ENCODE results near the gene LGALS3BP. TPM values are rescaled to one million over a fixed set of nuclear protein-coding genes. Genes with fewer than 3 reads are reported as not detected.

Gene LGALS3BP
- total and polyA plus RNA-seq, 2 of the 13 experiments (the other 11 are each of a cell fraction or from before 2014, with no cell fraction given), result 137 to 332 TPM

DNA sequence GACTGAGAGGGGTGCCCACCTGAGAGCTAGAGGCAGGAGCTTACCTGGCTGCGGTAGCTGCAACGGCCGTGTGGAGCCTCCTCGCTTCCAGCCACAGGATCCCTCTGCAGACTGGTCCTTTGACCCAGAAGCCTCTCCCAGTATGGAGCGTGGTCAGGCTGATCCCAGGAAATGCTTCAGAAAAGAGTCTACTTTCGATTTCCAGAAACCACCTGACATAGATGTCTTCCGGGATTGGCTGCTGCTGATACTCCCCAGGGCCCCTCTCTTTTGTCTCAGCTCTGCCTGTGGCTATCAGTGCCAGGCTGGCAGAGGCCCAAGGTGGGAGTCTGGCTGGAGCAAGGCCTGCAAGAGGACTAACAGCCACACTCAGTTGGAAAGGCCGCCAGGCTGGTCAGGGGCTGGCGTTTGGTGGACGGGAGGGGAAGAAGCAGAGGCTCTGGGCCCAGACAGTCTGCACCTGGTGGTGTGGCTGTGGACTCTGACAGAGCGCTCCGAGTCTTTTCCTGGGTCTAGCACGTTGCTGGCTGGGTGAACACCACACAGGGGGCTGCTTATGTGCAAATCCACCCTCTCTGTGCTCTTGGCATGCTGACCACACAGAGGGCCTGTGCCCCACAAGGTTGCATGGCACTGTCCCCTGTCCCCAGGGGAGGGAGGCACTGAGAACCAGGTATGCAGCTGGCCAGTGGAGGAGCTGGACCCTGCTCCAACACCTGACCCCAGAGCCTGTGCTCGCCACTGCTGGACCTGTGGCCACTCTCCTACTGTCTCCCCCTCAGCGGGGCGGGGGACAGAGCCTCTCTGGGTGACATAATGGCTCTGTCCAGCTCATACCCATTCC, at the start of gene LGALS3BP (continued):
- TF ChIP-seq ZNF276 (CRISPR knock-in tag; IDR thresholded peaks at IDR 0.05; ENCODE audit: low read depth), result no peak
- TF ChIP-seq, protein P1, sequence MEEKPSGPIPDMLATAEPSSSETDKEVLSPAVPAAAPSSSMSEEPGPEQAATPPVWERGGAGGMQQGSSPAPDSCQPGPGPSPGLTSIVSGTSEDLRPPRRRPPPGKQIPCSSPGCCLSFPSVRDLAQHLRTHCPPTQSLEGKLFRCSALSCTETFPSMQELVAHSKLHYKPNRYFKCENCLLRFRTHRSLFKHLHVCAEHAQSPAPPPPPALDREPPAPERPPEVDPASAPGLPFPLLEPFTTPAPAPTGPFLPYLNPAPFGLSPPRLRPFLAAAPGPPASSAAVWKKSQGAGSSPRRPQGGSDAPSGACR (CRISPR knock-in tag; IDR thresholded peaks at IDR 0.05), result peak; percentile 86; the same call in 1 of the 2 replicates
- peak; percentile 12; the same call in 1 of the 2 replicates for TF ChIP-seq FOXA3 (CRISPR knock-in tag; IDR thresholded peaks at IDR 0.05)
- peak; percentile 76 for TF ChIP-seq ZNF232 (CRISPR knock-in tag; IDR thresholded peaks at IDR 0.05; ENCODE audit: borderline replicate concordance)
- no peak for TF ChIP-seq NFE2 (CRISPR knock-in tag; IDR thresholded peaks at IDR 0.05)
- TF ChIP-seq SOX5 (CRISPR knock-in tag; IDR thresholded peaks at IDR 0.05; ENCODE audit: borderline replicate concordance), result peak; percentile 65; the same call in 1 of the 2 replicates
- no peak for TF ChIP-seq PHB2 (IDR thresholded peaks at IDR 0.05; ENCODE audit: partially characterized antibody)
- peak; percentile 86 for TF ChIP-seq ERF (CRISPR knock-in tag; IDR thresholded peaks at IDR 0.05)
- TF ChIP-seq TFDP1 (CRISPR knock-in tag; IDR thresholded peaks at IDR 0.05; ENCODE audit: borderline replicate concordance), result peak; percentile 33
- no peak for TF ChIP-seq EP300 (IDR thresholded peaks at IDR 0.05; ENCODE audit: low read depth in 2 of 2, low read length in 2 of 2)
- TF ChIP-seq EP300 (CRISPR knock-in tag; IDR thresholded peaks at IDR 0.05; ENCODE audit: borderline replicate concordance), result no peak
- TF ChIP-seq ZNF33B (CRISPR knock-in tag; IDR thresholded peaks at IDR 0.05), result peak; percentile 50; the same call in 1 of the 2 replicates
- TF ChIP-seq ZNF550 (CRISPR knock-in tag; IDR thresholded peaks at IDR 0.05; ENCODE audit: borderline replicate concordance), result 0 out of 2 replicates have a peak, but pooled peaks have one; percentile 12
- peak; percentile 43 for TF ChIP-seq BCL6 (CRISPR knock-in tag; IDR thresholded peaks at IDR 0.05)
- 0 out of 2 replicates have a peak, but pooled peaks have one; percentile 0 for TF ChIP-seq ZNF121 (CRISPR knock-in tag; IDR thresholded peaks at IDR 0.05)
- no peak for TF ChIP-seq MTA3 (CRISPR knock-in tag; IDR thresholded peaks at IDR 0.05)
- peak; percentile 17; the same call in 1 of the 2 replicates for TF ChIP-seq ZNF782 (CRISPR knock-in tag; IDR thresholded peaks at IDR 0.05; ENCODE audit: borderline replicate concordance)
- peak; percentile 66 for TF ChIP-seq AGO2 (optimal IDR thresholded peaks at IDR 0.05; ENCODE audit: low read depth, low read length)
- peak; percentile 83; the same call in 1 of the 2 replicates for TF ChIP-seq ELF3 (CRISPR knock-in tag; IDR thresholded peaks at IDR 0.05)
- no peak for TF ChIP-seq ZBTB1 (CRISPR knock-in tag; IDR thresholded peaks at IDR 0.05; ENCODE audit: borderline replicate concordance)
- no peak for TF ChIP-seq ZNF382 (CRISPR knock-in tag; IDR thresholded peaks at IDR 0.05; ENCODE audit: borderline replicate concordance)
- TF ChIP-seq MYC (CRISPR knock-in tag; IDR thresholded peaks at IDR 0.05; ENCODE audit: borderline replicate concordance), result peak; percentile 81
- no peak; the same call in 1 of the 2 replicates for TF ChIP-seq RAD21 (CRISPR knock-in tag; IDR thresholded peaks at IDR 0.05)
- no peak for TF ChIP-seq EEA1 (CRISPR knock-in tag; IDR thresholded peaks at IDR 0.05; ENCODE audit: borderline replicate concordance)
- TF ChIP-seq RFX1 (IDR thresholded peaks at IDR 0.05), result no peak
- peak; percentile 89; the same call in 1 of the 2 replicates for TF ChIP-seq ZBTB42 (CRISPR knock-in tag; IDR thresholded peaks at IDR 0.05)
- TF ChIP-seq CBFB (CRISPR knock-in tag; IDR thresholded peaks at IDR 0.05), result peak; percentile 32; the same call in 1 of the 2 replicates
- TF ChIP-seq AGO1 (IDR thresholded peaks at IDR 0.05; ENCODE audit: low read depth, low read length, poor library complexity, severe bottlenecking), result no peak
- TF ChIP-seq AKAP8 (CRISPR knock-in tag; IDR thresholded peaks at IDR 0.05), result peak; percentile 55; the same call in 1 of the 2 replicates

Data from HepG2 (cell line).